HPDE6-E6E7 (cell line): Measurements from ENCODE around the gene FGF16.
"Not testable (repeated sequence)": the region's sequence is repeated elsewhere in the genome, so short reads cannot be mapped to it uniquely, and the experiment has no call there.

Source experiments
- DNase-seq: peaks from one replicate; pipeline ENCODE4 v3.0.0; 2011; ENCODE audit warnings: missing footprints; ENCODE audit errors: extremely low spot score

Gene FGF16

DNA sequence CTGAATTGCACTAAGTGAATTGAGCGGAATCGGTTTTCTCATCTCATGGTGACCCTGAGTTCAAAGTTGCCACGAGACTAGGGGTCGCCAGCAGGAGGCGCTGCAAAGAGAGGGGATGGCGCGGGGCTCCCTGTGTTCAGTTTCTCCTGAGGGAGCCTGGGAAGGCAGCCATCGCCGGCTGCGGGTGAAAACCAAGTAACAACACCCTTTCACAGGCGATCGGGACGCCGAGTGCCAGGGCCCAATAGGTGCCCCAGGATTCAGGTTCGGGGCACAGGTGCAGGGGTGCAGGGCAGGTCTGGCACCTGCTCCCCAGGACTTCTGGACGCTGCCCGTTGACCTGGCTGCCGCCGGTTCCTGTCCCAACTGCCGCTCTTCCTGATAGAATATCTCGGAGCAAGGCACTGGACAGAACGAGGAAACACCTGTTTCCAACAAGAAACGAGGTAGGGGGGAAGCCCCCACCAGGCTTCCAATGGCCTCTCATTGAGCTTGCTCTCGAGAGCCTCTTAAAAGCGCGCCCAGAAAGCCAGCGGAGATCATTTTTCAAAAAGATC lies 1.1 kb upstream of the FGF16 start:
- no peak for DNase-seq

DNA sequence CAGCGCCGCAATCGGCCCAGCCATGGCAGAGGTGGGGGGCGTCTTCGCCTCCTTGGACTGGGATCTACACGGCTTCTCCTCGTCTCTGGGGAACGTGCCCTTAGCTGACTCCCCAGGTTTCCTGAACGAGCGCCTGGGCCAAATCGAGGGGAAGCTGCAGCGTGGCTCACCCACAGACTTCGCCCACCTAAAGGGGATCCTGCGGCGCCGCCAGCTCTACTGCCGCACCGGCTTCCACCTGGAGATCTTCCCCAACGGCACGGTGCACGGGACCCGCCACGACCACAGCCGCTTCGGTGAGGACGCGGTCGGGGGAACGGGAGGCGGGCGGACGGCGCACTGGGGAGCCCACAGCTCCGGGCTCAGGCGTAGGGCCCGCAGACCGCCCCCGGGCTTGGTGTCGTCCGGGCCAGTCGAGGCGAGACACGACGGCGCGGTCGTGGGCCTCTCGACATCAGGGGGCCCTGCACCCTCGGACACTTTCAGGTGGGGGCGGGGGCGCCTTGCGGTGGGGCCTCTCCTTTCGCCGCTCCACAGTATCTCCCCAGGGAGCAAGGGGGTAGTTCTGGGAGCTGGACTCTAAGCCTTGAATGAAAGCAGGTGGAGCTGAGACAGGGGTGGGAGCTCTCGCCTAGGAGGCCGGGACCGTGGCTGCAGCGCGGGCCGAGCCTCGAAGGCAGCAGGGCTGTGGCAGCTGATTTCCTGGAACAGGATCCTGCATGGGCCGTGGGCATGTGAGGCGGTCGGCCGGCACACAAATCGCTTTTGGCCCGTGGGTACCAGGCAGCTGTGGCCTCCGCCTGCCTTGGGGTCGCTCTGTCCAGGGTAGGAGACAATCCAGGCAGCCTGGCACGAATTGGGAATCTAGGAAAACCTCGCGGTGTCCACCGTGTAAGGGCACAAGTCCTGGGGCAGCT lies 722 bp downstream of the FGF16 start:
- DNase-seq: no peak

DNA sequence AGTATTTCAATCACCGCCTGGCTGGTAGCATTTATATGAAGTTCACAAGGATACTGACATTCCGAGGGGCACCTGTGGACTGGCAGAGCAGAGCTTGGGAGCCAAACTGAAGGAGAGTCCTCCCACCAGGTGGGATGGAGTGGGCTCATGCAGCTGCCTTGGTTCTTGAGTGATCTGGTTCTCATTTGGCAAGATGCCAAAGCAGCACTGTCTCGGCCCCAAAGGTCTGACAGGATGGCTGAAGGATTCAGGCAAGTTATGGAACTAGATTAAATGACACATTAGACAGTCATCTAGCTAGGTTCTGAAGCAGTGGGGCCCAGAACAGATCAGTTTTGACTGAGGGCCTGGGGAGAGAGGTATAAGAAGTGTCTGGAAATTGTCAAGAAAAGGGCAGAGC lies 3.2 kb downstream of the FGF16 start:
- no peak for DNase-seq

- DNase-seq: no peak
Observed at GRCh38 chrX:77450996-77451395, 3.8 kb downstream of the FGF16 start.

DNA sequence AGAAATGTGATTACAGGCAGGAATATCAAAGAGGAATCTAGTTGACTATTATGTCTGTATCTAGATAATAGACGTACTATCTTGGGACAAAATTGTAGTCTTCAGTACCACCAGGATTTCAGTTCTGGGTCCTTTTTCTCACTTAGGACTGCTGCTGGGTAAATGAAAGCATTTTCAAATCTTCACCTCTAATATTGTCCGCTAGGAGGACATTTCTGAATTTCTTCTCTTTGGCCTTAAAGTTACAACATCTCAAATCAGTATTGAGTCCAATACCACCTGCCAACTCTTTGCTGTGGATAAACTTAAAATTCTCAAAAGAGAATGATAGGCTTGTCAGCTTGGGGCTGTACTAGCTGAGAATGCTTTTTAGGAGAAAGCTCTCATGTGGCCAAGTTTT lies 6.0 kb downstream of the FGF16 start:
- no peak for DNase-seq

GRCh38 chrX:77455437-77455836 lies 8.2 kb downstream of the FGF16 start:
- DNase-seq: no peak

DNA sequence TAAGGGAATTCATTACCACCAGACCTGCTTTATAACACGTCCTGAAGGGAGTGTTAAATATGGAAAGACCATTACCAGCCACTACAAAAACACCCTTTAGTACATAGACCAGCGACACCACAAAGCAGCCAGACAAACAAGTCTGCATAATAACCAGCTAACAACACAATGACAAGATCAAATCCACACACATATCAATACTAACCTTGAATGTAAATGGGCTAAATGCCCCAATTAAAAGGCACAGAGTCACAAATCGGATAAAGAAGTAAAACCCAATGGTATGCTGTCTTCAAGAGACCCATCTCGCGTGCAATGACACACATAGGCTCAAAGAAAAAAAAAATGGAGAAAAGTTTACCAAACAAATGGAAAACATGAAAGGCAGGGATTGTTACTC lies 36.9 kb downstream of the FGF16 start:
- DNase-seq: no peak

DNA sequence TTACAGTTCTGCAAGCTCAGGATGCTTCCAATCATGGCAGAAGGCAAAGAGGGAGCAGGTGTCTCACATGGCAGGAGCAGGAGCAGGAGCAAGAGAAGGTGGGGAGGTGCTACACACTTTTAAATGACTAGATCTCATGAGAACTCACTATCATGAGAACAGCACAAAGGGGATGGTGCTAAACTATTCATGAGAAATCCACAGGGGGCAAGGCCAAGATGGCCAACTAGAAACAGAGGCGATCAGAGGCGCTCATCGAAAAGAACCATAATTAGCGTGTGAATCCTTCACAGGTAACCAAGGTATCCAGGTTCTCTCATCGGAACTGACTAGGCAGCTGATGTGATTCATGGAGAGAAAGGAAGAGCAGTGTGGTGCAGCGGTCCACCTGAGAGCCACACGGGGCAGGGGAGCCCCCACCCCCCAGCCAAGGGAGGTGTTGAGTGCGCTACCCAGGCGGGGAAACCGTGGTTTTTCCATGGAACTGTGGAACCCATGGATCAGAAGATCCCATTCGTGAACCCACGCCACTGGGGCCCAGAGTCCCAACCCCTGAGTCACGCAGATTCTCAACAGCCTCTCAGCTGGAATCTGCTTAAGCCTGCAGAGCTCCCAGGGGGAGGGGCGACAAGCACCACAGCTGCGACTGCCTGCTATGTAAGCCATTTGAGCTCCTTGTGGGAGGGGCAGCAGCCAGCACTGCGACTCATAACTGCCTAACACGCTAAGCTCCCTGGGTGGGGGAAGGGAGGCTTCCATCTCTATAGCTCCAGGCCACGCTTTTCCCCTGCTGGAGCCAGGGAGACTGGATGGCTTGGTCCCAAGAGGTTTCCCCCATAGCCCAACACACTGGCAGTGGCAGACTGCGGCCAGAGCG lies 46.7 kb downstream of the FGF16 start:
- no peak for DNase-seq

GRCh38 chrX:77500164-77500563 lies 53.0 kb downstream of the FGF16 start:
- DNase-seq: not testable (repeated sequence)

DNA sequence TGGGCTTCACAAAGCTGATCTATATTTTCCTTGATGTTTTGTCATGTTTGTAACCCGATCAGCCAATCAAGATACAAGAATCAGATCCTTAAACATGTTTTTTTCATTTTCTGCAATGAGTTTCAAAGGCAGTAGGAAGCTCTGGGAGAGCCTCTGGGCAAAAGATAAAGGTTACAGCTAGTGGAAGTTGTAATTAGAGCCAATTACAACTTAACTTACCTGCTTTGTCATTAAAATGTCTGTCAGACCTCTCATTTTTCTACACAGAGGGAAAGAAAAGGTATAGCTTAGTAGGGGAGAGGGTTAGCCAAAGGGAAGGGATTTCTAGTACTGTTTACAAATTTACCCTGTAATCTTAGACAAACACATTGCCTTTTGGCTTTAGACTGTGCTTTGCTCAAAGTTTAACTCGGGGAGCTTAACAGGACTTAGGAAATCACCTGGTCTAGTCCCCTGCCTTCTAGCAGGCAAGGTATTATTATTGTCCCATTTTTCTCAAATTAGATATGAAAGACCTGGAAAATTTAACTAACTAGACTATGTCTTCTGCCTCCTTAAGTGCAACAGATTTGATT lies 55.8 kb downstream of the FGF16 start:
- no peak for DNase-seq

DNA sequence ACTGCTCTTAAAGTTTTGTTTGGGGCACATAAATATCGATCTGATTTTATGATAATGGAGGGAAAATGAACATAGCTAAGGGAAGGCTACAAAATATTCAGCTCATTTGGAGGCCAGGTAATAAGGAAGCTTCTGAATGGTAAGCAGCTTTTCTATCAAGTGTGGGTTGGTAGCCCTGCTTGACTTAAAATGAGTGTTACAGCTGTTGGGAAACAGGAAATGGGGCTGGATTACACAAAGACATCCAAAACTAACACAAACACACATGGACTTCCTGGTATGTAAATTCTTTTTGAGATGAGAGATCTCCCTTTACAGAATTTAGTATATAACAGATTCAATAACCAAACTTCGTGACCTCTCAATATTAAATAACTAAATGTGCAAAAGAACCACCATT lies 58.0 kb downstream of the FGF16 start:
- DNase-seq: no peak
